OCI-LY7 (cell line): ENCODE results near the gene SCN1B.

Experiments
- EZH2phosphoT487 ChIP-seq: fragments of 200-600 bp; sonication (generic); IDR thresholded peaks from 2 replicates; pipeline ENCODE4 v1.6.1; 2018; ENCODE audit warnings: low read depth, borderline replicate concordance, mild to moderate bottlenecking, mixed run types, antibody characterized with exemption, low read length, moderate library complexity, mixed read lengths
- TF ChIP-seq, protein P1 (sequence below): fragments of 200-600 bp; sonication (generic); conservative IDR thresholded peaks from 2 replicates; pipeline ENCODE4 v1.5.1; 2014; ENCODE audit warnings: mild to moderate bottlenecking, antibody characterized with exemption, low read length, moderate library complexity, mixed read lengths

DNA sequence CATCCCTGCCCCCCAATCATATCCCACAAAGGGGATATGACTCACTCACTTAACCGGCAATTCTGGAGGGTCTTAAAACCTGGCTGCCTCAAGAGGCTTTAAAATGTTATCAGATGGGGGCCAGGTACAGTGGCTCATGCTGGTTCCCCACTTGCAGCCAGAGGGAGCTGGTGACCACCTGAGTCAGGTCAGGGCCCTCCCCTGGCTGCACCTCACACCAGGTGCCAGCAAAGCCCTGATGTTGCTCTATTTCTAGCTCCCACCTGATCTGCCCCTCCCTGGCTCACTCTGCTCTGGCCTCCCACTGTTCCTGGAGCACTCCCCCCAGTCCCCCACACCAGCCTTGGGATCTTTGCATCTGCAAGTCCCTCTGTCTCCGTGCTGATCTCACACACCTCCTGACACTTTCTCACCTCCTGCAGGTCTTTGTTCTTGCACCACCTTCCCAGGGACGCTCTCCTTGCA lies 25.5 kb downstream of the SCN1B start:
- TF ChIP-seq, protein P1, sequence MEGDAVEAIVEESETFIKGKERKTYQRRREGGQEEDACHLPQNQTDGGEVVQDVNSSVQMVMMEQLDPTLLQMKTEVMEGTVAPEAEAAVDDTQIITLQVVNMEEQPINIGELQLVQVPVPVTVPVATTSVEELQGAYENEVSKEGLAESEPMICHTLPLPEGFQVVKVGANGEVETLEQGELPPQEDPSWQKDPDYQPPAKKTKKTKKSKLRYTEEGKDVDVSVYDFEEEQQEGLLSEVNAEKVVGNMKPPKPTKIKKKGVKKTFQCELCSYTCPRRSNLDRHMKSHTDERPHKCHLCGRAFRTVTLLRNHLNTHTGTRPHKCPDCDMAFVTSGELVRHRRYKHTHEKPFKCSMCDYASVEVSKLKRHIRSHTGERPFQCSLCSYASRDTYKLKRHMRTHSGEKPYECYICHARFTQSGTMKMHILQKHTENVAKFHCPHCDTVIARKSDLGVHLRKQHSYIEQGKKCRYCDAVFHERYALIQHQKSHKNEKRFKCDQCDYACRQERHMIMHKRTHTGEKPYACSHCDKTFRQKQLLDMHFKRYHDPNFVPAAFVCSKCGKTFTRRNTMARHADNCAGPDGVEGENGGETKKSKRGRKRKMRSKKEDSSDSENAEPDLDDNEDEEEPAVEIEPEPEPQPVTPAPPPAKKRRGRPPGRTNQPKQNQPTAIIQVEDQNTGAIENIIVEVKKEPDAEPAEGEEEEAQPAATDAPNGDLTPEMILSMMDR = peak; percentile 81
- no peak for TF ChIP-seq EZH2phosphoT487
